ENCODE measurements around the gene PMIS2.

PMIS2 gene

GRCh38 chr19:35628565-35629331, 42.8 kb downstream of the PMIS2 start, which contains the start of gene RBM42:
TSS of gene RBM42 (plus strand) at chr19:35629036. CDS start at chr19:35629154, 118 bp downstream.
- peak; percentile 94 for DNase-seq (ENCODE audit: low read depth, low spot score)

- no peak for DNase-seq (ENCODE audit: low read depth, low spot score)
Measured at GRCh38 chr19:35629332-35629633, 43.3 kb downstream of the PMIS2 start.

GRCh38 chr19:35633727-35634440, 47.9 kb downstream of the PMIS2 start:
- DNase-seq (ENCODE audit: low read depth, low spot score) = no peak

- DNase-seq (ENCODE audit: low read depth, low spot score) = no peak
Measured at GRCh38 chr19:35636651-35637050, 50.7 kb downstream of the PMIS2 start.

All from activated naive CD8-positive, alpha-beta T cell treated with anti-CD3 and anti-CD28 coated beads, Interleukin-2, amount 50 U/mL, for 16 hours (primary cell).